Measurements from ENCODE around the gene ARSG.

ARSG gene

GRCh38 chr17:68385490-68386215 is 94.4 kb downstream of the ARSG start:
- no peaks in the 10 kb centered on the region for H3K4me1 ChIP-seq
- no peak overlapping the region for H3K4me3 ChIP-seq (ENCODE audit: low read depth, low read length)

GRCh38 chr17:68387435-68388218 is 96.3 kb downstream of the ARSG start:
- TF ChIP-seq, protein P1, sequence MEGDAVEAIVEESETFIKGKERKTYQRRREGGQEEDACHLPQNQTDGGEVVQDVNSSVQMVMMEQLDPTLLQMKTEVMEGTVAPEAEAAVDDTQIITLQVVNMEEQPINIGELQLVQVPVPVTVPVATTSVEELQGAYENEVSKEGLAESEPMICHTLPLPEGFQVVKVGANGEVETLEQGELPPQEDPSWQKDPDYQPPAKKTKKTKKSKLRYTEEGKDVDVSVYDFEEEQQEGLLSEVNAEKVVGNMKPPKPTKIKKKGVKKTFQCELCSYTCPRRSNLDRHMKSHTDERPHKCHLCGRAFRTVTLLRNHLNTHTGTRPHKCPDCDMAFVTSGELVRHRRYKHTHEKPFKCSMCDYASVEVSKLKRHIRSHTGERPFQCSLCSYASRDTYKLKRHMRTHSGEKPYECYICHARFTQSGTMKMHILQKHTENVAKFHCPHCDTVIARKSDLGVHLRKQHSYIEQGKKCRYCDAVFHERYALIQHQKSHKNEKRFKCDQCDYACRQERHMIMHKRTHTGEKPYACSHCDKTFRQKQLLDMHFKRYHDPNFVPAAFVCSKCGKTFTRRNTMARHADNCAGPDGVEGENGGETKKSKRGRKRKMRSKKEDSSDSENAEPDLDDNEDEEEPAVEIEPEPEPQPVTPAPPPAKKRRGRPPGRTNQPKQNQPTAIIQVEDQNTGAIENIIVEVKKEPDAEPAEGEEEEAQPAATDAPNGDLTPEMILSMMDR (IDR thresholded peaks at IDR 0.05; ENCODE audit: low read depth, low read length) = no peak
- no peak for DNase-seq
- H3K4me1 ChIP-seq = no peaks in the 10 kb centered on the region

More at GRCh38 chr17:68385490-68386215, 94.4 kb downstream of the ARSG start:
- Histone ChIP-seq H3K9me3 (no peaks in the 10 kb centered on the region; the same call in 1 of the 2 replicates), H3K27me3 (no peaks in the 10 kb centered on the region), H3K36me3 (no peaks in the 10 kb centered on the region)
- DNase-seq = no peak
- TF ChIP-seq, protein P1 (IDR thresholded peaks at IDR 0.05; ENCODE audit: low read depth, low read length) = no peak

DNA sequence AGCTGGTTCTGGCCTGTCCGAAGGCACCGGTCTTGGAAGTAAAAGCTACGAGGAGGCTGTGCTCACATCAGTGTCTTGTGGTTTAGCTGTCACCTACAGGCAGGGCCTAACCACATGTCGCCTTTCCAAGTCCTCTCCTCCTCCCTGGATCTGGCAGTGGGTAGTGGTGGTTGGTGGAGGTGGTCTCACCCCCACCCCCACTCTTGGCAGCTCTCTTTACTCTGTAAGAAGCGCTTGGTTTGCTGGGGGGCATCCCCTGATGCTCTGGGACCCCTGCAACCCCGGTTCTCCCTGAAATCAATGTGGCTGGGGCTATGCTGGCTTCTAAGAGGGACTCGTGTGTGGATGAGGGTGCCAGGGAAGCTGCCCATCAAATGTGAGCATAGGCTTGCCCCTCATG is 97.7 kb downstream of the ARSG start:
- TF ChIP-seq, protein P1 (IDR thresholded peaks at IDR 0.05; ENCODE audit: low read depth, low read length) = no peak
- no peak for DNase-seq

More at GRCh38 chr17:68387435-68388218, 96.3 kb downstream of the ARSG start:
- no peaks in the 10 kb centered on the region for H3K27me3 ChIP-seq
- no peak overlapping the region for H3K4me3 ChIP-seq (ENCODE audit: low read depth, low read length)
- no peaks in the 10 kb centered on the region for H3K36me3 ChIP-seq
- no peaks in the 10 kb centered on the region; the same call in 1 of the 2 replicates for H3K9me3 ChIP-seq

DNA sequence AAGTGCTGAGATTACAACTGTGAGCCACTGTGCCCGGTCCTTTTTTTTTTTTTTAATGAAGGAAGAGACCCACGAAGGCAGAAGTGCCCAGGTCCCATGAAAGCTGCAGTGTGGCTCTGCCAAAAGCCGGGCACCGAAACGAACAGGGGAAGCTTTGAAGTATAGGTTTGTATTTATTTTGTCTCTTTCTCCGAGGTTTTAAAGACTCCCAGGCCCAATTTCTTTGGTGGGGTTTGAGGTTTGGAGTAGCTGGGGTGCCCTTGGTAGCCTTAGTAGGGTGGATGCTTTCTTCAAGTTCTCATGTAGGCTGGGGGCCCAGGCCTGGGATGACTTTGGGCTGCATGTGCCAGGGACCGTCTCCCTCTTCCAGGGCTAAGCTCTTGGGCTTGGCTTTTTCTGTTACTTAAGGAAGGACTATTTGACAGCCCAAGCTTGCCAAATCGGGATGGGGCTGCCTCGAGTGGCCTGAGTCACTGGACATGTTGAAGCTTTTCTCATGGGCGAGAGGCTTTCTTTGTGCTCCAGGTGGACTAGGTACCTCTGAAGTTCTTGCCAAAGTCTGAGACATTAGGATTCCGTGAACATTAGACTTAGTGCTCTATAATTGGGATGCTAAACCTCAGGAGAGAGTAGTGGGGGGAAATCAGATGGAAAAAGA is 99.7 kb downstream of the ARSG start:
- Histone ChIP-seq H3K4me1 (no peaks in the 10 kb centered on the region), H3K9me3 (no peaks in the 10 kb centered on the region; the same call in 1 of the 2 replicates), H3K27me3 (no peaks in the 10 kb centered on the region), H3K4me3 (ENCODE audit: low read depth, low read length) (no peak overlapping the region), H3K36me3 (no peaks in the 10 kb centered on the region)
- no peak for DNase-seq
- TF ChIP-seq, protein P1 (IDR thresholded peaks at IDR 0.05; ENCODE audit: low read depth, low read length) = no peak

More for the DNA sequence above, 97.7 kb downstream of the ARSG start:
- no peaks in the 10 kb centered on the region for H3K36me3 ChIP-seq
- H3K27me3 ChIP-seq = no peaks in the 10 kb centered on the region
- H3K9me3 ChIP-seq = no peaks in the 10 kb centered on the region; the same call in 1 of the 2 replicates
- H3K4me3 ChIP-seq (ENCODE audit: low read depth, low read length) = no peak overlapping the region
- H3K4me1 ChIP-seq = no peaks in the 10 kb centered on the region

GRCh38 chr17:68391561-68392268 is 100.4 kb downstream of the ARSG start:
- TF ChIP-seq, protein P1 (IDR thresholded peaks at IDR 0.05; ENCODE audit: low read depth, low read length) = no peak
- Histone ChIP-seq H3K4me1 (no peaks in the 10 kb centered on the region), H3K27me3 (no peaks in the 10 kb centered on the region), H3K4me3 (ENCODE audit: low read depth, low read length) (no peak overlapping the region), H3K9me3 (no peaks in the 10 kb centered on the region; the same call in 1 of the 2 replicates), H3K36me3 (no peaks in the 10 kb centered on the region)
- DNase-seq = no peak
